Daoy (cell line): ENCODE results near the gene MTO1. TPM values are rescaled to one million over a fixed set of nuclear protein-coding genes. Genes with fewer than 3 reads are reported as not detected.
A peak's percentile ranks its signal among the peaks of the same experiment; 100 is the strongest.
"Not testable (repeated sequence)": the region's sequence is repeated elsewhere in the genome, so short reads cannot be mapped to it uniquely, and the experiment has no call there.

ENCODE experiments used
- DNase-seq: peaks from one replicate; pipeline ENCODE4 v3.0.0-alpha.2; 2015; ENCODE audit warnings: low read depth
- total RNA-seq: library from RNA; depleted of rRNA; stranded (reverse); fragments of >200 nt; shearing (Covaris generic); gene quantifications from 2 replicates; pipeline ENCODE4 v1.2.3, GENCODE V29; 2014; rRNA removed

Gene MTO1
- total RNA-seq, 1 experiment from 2014 or later = 44.0 TPM

DNA sequence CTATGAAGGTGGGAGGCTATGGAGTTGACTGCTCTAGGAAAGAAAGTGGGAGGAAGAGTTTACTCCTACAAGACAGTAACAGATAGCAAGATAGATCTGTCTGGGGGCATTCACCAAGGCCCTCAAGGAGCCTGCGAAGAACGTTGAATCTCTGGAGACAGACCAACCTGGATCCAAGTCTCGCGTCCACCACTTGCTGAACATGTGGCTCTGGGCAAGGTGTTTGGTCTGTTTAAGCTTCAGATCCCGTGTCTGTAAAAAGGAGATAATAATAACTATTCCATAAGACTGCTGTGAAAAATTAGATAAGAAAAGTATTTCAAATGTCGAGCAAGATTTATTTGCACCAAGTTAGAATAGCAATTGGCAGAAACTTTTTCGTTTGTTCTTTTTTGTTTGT lies 67.4 kb downstream of the MTO1 start:
- DNase-seq = no peak

DNA sequence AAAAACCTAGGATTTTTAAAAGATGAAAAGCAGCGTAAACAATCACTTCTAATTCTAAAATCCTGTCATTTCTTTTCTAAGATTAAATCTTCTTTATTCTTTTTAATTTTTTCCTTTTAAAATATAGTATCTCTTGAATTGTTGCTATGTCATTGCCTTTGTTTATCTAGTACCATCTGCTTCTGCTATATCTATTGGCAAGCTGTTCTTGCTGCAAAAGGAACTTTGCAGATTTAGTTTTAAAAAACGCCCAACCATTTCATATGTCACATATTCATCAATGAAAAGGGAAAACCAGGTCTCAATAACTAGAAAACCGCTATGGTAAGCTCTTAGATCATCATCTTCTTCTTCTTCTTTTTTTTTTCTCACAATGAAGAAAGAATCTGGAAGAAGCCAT lies 70.8 kb downstream of the MTO1 start:
- no peak for DNase-seq

DNA sequence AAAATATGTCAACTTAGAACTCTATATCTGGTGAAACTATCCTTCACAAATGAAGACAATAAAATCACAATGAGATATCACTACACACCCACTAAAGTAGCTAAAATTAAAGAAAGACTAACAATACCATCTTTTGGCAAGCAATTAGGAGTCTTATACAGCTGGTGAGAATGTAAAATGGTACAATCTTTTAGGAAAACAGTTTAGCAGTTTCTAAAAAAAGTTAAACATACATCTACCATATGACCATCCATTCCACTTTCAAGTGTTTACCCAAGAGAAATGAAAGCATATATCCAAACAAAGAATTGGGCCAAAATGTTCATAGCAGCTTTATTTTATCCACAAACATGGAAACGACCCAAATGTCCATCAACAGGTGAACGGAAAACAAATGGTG lies 73.1 kb downstream of the MTO1 start:
- no peak for DNase-seq

DNA sequence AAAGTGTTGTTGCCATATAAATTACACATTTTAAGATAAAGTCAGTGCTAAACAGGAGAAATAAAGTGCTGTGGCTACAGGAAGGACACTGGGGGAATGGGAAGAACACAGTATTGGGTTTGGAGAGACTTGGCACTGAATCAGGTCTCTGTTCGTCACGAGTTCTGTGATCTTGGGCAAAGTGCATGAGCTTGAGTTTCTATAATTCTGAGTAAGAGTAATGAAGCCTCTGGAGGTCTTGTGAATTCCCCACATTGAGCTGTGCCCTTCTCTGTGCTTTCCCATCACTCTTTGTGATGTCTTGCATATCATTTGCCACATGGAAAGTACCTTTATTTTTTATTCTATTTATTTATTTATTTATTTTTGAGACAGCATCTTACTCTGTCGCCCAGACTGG lies 76.1 kb downstream of the MTO1 start:
- no peak for DNase-seq

DNA sequence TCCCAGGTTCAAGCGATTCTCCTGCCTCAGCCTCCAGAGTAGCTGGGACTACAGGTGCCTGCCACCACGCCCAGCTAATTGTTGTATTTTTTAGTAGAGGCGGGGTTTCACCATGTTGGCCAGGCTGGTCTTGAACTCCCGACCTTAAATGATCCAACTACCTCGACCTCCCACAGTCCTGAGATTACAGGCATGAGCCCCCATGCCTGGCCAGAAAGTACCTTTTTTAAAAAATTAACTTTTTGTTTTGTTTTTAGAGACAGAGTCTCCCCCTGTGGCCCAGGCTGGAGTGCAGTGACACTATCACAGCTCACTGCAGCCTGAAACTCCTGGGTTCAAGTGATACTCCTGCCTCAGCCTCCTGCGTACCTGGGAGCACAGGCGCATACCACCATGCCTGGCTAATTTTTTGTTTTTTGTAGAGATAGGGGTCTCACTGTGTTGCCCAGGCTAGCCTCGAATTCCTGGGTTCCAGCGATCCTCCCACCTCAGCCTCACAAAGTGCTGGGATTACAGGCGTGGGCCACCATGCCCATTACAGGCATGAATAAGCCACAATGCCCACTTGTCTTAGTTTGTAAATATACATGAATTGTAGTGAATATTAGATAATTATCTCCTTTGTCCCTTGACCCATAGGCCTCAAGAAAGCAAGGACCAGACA lies 76.7 kb downstream of the MTO1 start:
- DNase-seq = no peak

DNA sequence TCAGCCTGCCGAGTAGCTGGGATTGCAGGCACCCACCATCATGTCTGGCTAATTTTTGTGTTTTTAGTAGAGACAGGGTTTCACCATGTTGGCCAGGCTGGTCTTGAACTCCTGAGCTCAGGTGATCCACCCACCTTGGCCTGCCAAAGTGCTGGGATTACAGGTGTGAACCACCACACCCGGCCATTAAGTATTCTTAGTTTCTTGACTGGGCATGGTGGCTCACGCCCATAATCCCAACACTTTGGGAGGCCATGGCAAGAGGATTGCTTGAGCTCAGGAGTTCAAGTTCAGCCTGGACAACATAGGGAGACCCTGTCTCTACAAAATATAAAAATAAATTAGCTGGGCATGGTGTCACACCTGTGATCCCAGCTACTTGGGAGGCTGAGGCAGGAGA lies 80.9 kb downstream of the MTO1 start:
- DNase-seq = not testable (repeated sequence)

DNA sequence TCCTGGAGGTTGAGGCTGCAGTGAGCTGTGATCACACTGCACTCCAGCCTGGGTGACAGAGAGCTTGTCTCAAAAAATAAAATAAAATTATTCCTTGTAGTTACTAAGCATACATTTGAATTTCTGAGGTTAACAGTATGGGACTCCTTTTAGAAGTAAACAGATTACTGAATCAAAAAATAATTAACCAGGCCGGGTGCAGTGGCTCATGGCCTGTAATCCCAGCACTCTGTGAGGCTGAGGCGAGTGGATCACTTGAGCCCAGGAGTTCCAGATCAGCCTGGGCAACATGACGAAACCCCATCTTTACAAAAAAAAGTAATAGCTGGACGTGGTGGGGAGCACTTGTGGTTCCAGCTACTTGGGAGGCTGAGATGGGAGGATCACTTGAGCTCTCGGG lies 81.4 kb downstream of the MTO1 start:
- no peak for DNase-seq

DNA sequence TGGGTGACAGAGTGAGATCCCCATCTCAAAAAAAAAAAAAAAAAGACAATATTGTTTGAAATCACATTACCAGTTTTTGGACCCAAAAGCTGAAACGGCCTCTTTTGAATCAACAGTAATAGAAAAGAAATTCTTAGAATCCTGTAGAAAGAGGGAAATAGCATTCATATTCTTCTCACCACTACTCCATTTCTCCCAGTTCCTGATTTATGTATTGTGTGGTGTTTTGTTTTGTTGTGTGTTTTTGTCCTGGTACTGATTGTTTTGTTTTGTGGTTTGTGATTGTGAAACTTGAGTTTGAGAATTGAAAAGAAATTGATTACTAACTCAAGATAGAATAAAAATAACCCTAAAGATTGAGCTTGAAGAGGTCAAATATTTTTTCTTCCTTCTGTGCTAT lies 85.5 kb downstream of the MTO1 start:
- no peak for DNase-seq

DNA sequence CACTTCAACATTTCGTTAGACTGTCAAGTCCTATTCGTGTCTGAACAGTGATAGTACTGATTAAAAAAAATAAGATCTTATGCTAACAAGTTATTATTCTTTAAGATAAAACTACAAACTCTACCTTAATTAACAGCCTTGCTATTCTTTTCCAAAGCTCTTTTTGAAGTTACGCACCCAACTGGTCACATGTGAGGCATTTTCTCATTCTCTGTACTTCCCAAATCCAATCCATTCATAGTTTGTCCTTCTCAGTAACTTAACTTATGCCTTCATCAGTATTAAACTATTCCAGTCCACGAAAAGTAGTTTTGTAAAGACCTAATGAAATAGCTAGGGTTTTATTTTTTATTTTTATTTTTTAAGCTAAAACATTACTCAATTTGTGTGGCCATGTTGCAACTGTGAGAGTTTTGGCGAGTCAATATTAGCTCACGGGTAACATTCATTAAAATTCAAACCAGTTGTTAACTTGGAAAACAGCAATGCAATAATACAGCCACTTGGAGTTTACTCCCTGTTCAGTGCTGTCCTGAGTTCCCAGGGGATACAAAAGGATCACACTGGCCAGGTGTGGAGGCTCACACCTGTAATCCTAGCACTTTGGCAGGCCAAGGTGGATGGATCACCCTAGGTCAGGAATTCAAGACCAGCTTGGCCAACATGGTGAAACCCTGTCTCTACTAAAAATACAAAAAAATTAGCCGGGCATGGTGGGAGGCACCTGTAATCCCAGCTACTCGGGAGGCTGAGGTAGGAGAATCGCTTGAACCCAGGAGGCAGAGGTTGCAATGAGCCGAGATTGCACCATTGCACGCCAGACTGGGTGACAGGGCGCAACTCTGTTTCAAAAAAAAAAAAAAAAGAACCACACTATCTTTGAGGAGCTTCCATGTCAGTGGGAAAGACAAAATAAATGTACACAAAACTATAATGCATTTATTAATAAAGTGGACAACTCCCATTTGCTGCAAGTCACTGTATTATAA lies 87.2 kb downstream of the MTO1 start:
- no peak for DNase-seq

DNA sequence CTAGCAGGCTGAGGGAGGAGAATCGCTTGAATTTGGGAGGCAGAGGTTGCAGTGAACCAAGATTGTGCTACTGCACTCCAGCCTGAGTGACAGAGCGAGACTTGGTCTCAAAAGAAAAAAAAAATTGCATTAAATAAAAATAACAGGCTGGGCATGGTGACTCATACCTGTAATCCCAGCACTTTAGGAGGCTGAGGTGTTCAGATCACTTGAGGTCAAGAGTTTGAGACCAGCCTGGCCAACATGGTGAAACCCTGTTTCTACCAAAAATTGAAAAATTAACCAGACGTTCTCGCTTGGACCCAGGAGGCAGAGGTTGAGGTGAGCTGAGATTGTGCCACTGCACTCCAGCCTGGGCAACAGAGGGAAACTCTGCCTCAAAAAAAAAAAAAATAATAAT lies 89.6 kb downstream of the MTO1 start:
- peak; percentile 19 for DNase-seq

DNA sequence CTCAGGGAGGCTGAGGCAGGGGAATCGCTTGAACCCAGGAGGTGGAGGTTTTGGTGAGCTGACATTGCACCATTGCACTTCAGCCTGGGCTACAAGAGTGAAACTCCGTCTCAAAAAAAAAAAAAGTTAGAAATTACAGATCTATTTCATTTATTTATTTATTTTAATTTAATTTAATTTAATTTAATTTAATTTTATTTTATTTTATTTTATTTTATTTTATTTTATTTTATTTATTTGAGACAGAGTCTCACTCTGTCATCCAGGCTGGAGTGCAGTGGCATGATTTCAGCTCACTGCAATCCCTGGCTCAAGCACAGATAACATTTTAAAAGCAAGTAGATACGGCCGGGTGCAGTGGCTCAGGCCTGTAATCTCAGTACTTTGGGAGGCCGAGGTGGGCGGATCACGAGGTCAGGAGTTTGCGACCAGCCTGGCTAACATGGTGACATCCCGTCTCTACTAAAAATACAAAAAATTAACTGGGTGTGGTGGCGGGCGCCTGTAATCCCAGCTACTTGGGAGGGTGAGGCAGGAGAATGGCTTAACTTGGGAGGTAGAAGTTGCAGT lies 93.9 kb downstream of the MTO1 start:
- not testable (repeated sequence) for DNase-seq

DNA sequence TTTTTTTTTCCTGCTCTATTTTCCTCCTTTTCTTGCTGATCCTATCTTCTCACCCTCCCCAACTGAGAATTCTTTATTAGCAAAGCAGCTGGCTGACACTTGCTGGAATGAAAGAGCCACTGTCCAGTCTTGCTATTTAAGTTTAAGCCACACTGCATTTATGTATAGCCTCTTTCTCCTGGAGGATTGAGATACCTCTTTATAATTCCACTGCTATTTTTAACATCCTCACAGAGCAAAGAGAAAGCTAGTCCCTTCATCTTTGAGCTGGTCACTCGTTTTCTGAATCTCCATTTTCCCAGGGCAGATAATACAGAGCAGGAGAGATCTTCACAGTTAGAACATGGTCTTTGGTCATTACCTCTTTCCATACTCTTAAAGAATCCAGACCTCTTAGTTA lies 95.3 kb downstream of the MTO1 start:
- DNase-seq = no peak

Other genes starting within 250 kb of the MTO1 start
- 0.83 TPM in 1 of 2 replicates, not detected in the other for gene KHDC1L, start 236.2 kb upstream of the MTO1 start, total RNA-seq
- 5.8 and 6.2 TPM in 2 replicates for gene KHDC1, start 198.5 kb upstream of the MTO1 start, total RNA-seq
- gene DPPA5, start 107.5 kb upstream of the MTO1 start, total RNA-seq = not detected in 2 replicates
- gene KHDC3L, start 99.1 kb upstream of the MTO1 start, total RNA-seq = not detected in 2 replicates
- not detected in 2 replicates for gene OOEP, start 91.8 kb upstream of the MTO1 start, total RNA-seq
- not detected in 2 replicates for gene DDX43, start 66.9 kb upstream of the MTO1 start, total RNA-seq
- gene CGAS, start 9.4 kb upstream of the MTO1 start, total RNA-seq = 37.3 and 46.2 TPM in 2 replicates
- gene EEF1A1, start 59.3 kb downstream of the MTO1 start, total RNA-seq = 13,896 and 16,278 TPM in 2 replicates
- 4.8 and 5.0 TPM in 2 replicates for gene SLC17A5, start 192.3 kb downstream of the MTO1 start, total RNA-seq
- 34.0 and 36.6 TPM in 2 replicates for gene CD109, start 234.5 kb downstream of the MTO1 start, total RNA-seq